Ishikawa (cell line): ENCODE data around the gene CNTN1.

Experiments
- CEBPB ChIP-seq: IDR thresholded peaks from 2 replicates; pipeline ENCODE4 v1.6.1; 2012
- CREB1 ChIP-seq: IDR thresholded peaks from 2 replicates; pipeline ENCODE4 v1.6.1; 2012; ENCODE audit warnings: low read depth
- EGR1 ChIP-seq: IDR thresholded peaks from 2 replicates; pipeline ENCODE4 v1.6.1; 2012
- EP300 ChIP-seq: IDR thresholded peaks from 2 replicates; pipeline ENCODE4 v1.6.1; 2012; ENCODE audit warnings: borderline replicate concordance
- FOXM1 ChIP-seq: IDR thresholded peaks from 2 replicates; pipeline ENCODE4 v1.6.1; 2012; ENCODE audit warnings: low read depth, borderline replicate concordance
- NFIC ChIP-seq: IDR thresholded peaks from 2 replicates; pipeline ENCODE4 v1.6.1; 2012
- RAD21 ChIP-seq: IDR thresholded peaks from 2 replicates; pipeline ENCODE4 v1.6.1; 2012; ENCODE audit warnings: low read depth
- TAF1 ChIP-seq: IDR thresholded peaks from 2 replicates; pipeline ENCODE4 v1.6.1; 2012; ENCODE audit warnings: low read depth, mild to moderate bottlenecking
- TCF12 ChIP-seq: IDR thresholded peaks from 2 replicates; pipeline ENCODE4 v1.6.1; 2012; ENCODE audit warnings: low read depth
- TEAD4 ChIP-seq: IDR thresholded peaks from 2 replicates; pipeline ENCODE4 v1.6.1; 2012
- USF1 ChIP-seq: IDR thresholded peaks from 2 replicates; pipeline ENCODE4 v1.6.1; 2012
- YY1 ChIP-seq: IDR thresholded peaks from 2 replicates; pipeline ENCODE4 v1.6.1; 2012; ENCODE audit warnings: low read depth
- ZBTB7A ChIP-seq: IDR thresholded peaks from 2 replicates; pipeline ENCODE4 v1.6.1; 2012; ENCODE audit warnings: low read depth
- TF ChIP-seq, protein P1 (sequence below): IDR thresholded peaks from 2 replicates; pipeline ENCODE4 v1.6.1; 2012; ENCODE audit warnings: low read depth, mild to moderate bottlenecking
- TF ChIP-seq, protein P2 (sequence below): IDR thresholded peaks from 2 replicates; pipeline ENCODE4 v1.6.1; 2012

The CNTN1 gene

GRCh38 chr12:40832668-40833067 is 140.4 kb downstream of the CNTN1 start:
- no peak for TF ChIP-seq FOXM1
- no peak for TF ChIP-seq YY1
- TF ChIP-seq CREB1, result no peak
- TF ChIP-seq EP300, result no peak
- no peak for TF ChIP-seq TEAD4
- TF ChIP-seq RAD21, result no peak
- TF ChIP-seq CEBPB, result no peak
- no peak for TF ChIP-seq ZBTB7A
- TF ChIP-seq TCF12, result no peak

DNA sequence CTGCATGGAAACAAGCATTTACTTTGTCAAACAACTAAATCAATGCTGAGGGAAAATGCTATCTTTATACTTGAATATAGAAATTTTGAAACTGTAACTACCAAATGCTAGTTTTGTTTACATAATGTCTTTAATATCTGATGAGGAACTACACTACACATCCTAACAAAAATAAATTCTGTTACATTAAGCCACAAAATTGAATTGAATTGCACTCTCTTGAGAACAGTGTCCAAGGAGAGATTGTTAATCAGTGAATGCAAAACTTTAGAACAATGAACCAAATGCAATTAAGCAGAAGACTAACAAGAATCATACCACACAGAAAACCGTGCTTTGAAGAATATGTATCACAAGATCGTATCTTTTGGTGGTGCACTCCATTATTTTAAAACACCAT is 141.6 kb downstream of the CNTN1 start:
- TF ChIP-seq FOXM1, result no peak
- TF ChIP-seq TAF1, result no peak
- TF ChIP-seq, protein P1, sequence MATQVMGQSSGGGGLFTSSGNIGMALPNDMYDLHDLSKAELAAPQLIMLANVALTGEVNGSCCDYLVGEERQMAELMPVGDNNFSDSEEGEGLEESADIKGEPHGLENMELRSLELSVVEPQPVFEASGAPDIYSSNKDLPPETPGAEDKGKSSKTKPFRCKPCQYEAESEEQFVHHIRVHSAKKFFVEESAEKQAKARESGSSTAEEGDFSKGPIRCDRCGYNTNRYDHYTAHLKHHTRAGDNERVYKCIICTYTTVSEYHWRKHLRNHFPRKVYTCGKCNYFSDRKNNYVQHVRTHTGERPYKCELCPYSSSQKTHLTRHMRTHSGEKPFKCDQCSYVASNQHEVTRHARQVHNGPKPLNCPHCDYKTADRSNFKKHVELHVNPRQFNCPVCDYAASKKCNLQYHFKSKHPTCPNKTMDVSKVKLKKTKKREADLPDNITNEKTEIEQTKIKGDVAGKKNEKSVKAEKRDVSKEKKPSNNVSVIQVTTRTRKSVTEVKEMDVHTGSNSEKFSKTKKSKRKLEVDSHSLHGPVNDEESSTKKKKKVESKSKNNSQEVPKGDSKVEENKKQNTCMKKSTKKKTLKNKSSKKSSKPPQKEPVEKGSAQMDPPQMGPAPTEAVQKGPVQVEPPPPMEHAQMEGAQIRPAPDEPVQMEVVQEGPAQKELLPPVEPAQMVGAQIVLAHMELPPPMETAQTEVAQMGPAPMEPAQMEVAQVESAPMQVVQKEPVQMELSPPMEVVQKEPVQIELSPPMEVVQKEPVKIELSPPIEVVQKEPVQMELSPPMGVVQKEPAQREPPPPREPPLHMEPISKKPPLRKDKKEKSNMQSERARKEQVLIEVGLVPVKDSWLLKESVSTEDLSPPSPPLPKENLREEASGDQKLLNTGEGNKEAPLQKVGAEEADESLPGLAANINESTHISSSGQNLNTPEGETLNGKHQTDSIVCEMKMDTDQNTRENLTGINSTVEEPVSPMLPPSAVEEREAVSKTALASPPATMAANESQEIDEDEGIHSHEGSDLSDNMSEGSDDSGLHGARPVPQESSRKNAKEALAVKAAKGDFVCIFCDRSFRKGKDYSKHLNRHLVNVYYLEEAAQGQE, result no peak
- no peak for TF ChIP-seq TEAD4
- no peak for TF ChIP-seq EP300
- TF ChIP-seq USF1, result no peak
- TF ChIP-seq CREB1, result no peak

DNA sequence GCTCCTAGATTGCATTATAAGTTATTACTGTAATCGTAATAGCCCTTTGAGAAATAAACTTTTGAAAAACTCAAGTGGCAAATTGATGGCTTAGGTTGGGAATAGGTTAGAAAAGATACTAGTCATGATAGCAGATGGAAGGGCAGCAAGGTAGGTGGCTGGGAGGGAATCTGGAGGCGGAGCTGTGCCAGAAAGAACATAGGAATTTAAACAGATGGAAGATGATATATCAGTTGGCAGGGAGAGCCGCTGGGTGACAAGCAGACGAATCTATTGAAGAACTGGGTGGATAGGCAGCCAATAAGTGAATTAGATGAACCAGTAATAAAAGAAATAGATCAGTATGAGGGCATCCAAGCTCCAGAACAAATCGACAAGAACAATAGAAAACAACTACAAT is 142.1 kb downstream of the CNTN1 start:
- no peak for TF ChIP-seq CREB1
- TF ChIP-seq, protein P2, sequence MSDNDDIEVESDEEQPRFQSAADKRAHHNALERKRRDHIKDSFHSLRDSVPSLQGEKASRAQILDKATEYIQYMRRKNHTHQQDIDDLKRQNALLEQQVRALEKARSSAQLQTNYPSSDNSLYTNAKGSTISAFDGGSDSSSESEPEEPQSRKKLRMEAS, result no peak
- TF ChIP-seq CEBPB, result no peak
- no peak for TF ChIP-seq EGR1
- TF ChIP-seq, protein P1, result no peak

- no peak for TF ChIP-seq CREB1
- TF ChIP-seq, protein P1, result no peak
- TF ChIP-seq ZBTB7A, result no peak
- TF ChIP-seq YY1, result no peak
- TF ChIP-seq FOXM1, result no peak
- no peak for TF ChIP-seq RAD21
- TF ChIP-seq EGR1, result no peak
- TF ChIP-seq NFIC, result no peak
- TF ChIP-seq USF1, result no peak
- TF ChIP-seq, protein P2, result no peak
- no peak for TF ChIP-seq CEBPB
- no peak for TF ChIP-seq TEAD4
- TF ChIP-seq TAF1, result no peak
- TF ChIP-seq TCF12, result no peak
- no peak for TF ChIP-seq EP300
Measured at GRCh38 chr12:40837891-40838429, 145.7 kb downstream of the CNTN1 start.

DNA sequence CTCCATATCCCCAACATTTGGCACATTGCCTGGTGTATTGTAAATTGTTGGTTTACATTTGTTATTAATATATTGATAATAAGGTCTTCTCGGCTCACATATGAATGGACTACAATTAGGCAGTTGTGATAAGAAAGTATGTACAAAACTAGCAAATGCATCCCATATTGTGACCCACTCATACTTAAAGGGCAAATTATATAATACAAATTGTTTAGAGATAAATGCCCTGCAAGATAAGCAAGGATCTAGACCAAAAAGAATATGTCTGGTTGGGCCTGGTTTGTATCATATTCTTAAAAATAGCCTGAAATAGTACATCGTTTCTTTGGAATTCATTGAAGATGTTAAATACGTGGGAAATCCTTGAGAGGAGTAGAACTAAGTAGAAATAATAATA is 151.3 kb downstream of the CNTN1 start:
- TF ChIP-seq TEAD4 (no peak), CEBPB (no peak), TAF1 (no peak), RAD21 (no peak), EGR1 (no peak), FOXM1 (no peak), USF1 (no peak), CREB1 (no peak), TCF12 (no peak), YY1 (no peak), EP300 (no peak)
- TF ChIP-seq, protein P2, result no peak
